ENCODE measurements around the gene TIE1.
A peak's percentile ranks its signal among the peaks of the same experiment; 100 is the strongest.

TIE1 gene

DNA sequence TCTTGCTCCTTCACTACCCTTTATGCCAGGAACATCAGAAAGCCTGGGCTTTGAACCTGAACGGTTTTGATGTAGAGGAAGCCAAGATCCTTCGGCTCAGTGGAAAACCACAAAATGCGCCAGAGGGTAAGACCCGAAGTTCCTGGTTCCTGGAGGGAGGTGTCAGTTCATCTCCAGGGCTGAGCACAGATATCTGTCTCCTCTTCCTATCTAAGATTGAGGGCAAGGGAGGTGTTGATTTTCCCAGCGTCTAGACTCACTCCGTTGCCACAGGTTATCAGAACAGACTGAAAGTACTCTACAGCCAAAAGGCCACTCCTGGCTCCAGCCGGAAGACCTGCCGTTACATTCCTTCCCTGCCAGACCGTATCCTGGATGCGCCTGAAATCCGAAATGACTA lies 58.9 kb downstream of the TIE1 start:
- H3K4me1 ChIP-seq (ENCODE audit: control extremely low read depth in 1 of 4, control insufficient read depth in 4 of 4, insufficient read depth in 4 of 4, low read length in 3 of 4), result peaks cover 2 to 33% (median 24%) of the 10 kb centered on the region in 4 experiments
- H3K4me3 ChIP-seq (ENCODE audit: control insufficient read depth in 1 of 7, extremely low read depth in 1 of 7, insufficient read depth in 4 of 7, low read depth in 2 of 7, low read length in 6 of 7), result peak overlapping the region in 5 of 7 experiments; percentile 83 to 97 (median 96)
- no peaks in the 10 kb centered on the region for H3K27me3 ChIP-seq (replicated peaks in 2 of 5; ENCODE audit: control insufficient read depth in 4 of 5, insufficient read depth in 5 of 5, low read length in 4 of 5)
- H3K9me3 ChIP-seq (ENCODE audit: control extremely low read depth in 1 of 5, control insufficient read depth in 4 of 5, insufficient read depth in 2 of 5, low read depth in 1 of 5, low read length in 4 of 5), result no peaks in the 10 kb centered on the region
- ChIA-PET CTCF (interaction anchor here (1.2 to 1.7 kb wide), 3 partner anchors 22 to 123 kb away, joined by 3 to 4 read pairs (median 4); no protein-coding TSS in a partner anchor), POLR2A (no interaction called here)
- peak overlapping the region in 1 of 2 experiments; percentile 72 for H3K27ac ChIP-seq (ENCODE audit: insufficient read depth in 1 of 2, low read depth in 1 of 2, low read length in 2 of 2, poor library complexity in 1 of 2, severe bottlenecking in 2 of 2)
- peaks cover 9 to 50% (median 32%) of the 10 kb centered on the region in 4 experiments for H3K36me3 ChIP-seq (ENCODE audit: control insufficient read depth in 4 of 4, insufficient read depth in 4 of 4, low read length in 3 of 4)
- no peak for DNase-seq
- WGBS (ENCODE audit: insufficient coverage), result 84% methylated on average over 8 of the region's 11 CpGs

DNA sequence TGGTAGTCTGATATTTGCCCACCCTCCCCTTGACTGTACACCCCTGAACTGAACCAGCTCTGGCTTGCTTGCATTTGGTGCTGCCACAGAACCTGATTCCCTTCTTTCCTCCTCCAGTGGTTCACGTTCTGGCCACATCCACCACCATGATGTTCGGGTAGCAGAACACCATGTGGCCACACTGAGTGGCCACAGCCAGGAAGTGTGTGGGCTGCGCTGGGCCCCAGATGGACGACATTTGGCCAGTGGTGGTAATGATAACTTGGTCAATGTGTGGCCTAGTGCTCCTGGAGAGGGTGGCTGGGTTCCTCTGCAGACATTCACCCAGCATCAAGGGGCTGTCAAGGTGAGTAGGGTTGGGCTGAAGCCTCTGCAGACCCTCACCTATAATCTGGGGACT lies 59.8 kb downstream of the TIE1 start:
- CTCF ChIA-PET, result interaction anchor here (1.2 to 1.7 kb wide), 2 partner anchors 21 to 122 kb away, joined by 3 to 4 read pairs; no protein-coding TSS in a partner anchor
- Histone ChIP-seq H3K27ac (ENCODE audit: insufficient read depth in 1 of 2, low read depth in 1 of 2, low read length in 2 of 2, poor library complexity in 1 of 2, severe bottlenecking in 2 of 2) (peak overlapping the region in 1 of 2 experiments; percentile 59), H3K4me3 (ENCODE audit: control insufficient read depth in 1 of 7, extremely low read depth in 1 of 7, insufficient read depth in 4 of 7, low read depth in 2 of 7, low read length in 6 of 7) (peak overlapping the region in 1 of 7 experiments; percentile 93), H3K4me1 (ENCODE audit: control extremely low read depth in 1 of 4, control insufficient read depth in 4 of 4, insufficient read depth in 4 of 4, low read length in 3 of 4) (peaks cover 2 to 33% (median 24%) of the 10 kb centered on the region in 4 experiments), H3K27me3 (replicated peaks in 2 of 5; ENCODE audit: control insufficient read depth in 4 of 5, insufficient read depth in 5 of 5, low read length in 4 of 5) (no peaks in the 10 kb centered on the region), H3K36me3 (ENCODE audit: control insufficient read depth in 4 of 4, insufficient read depth in 4 of 4, low read length in 3 of 4) (peaks cover 9 to 59% (median 38%) of the 10 kb centered on the region in 4 experiments), H3K9me3 (ENCODE audit: control extremely low read depth in 1 of 5, control insufficient read depth in 4 of 5, insufficient read depth in 2 of 5, low read depth in 1 of 5, low read length in 4 of 5) (no peaks in the 10 kb centered on the region)
- POLR2A ChIA-PET, result interaction anchor here (1.3 kb wide), 1 partner anchor 28 kb away, joined by 3 read pairs; no protein-coding TSS in a partner anchor
- WGBS (ENCODE audit: insufficient coverage), result 80% methylated on average over 1 of the region's 4 CpGs
- DNase-seq, result no peak

GRCh38 chr1:43363283-43363934 lies 62.6 kb downstream of the TIE1 start:
- peaks cover 2 to 42% (median 34%) of the 10 kb centered on the region in 4 experiments for H3K4me1 ChIP-seq (ENCODE audit: control extremely low read depth in 1 of 4, control insufficient read depth in 4 of 4, insufficient read depth in 4 of 4, low read length in 3 of 4)

GRCh38 chr1:43363935-43364525 lies 63.2 kb downstream of the TIE1 start:
- no peak for DNase-seq
- Histone ChIP-seq H3K27me3 (replicated peaks in 2 of 5; ENCODE audit: control insufficient read depth in 4 of 5, insufficient read depth in 5 of 5, low read length in 4 of 5) (no peaks in the 10 kb centered on the region), H3K4me3 (ENCODE audit: control insufficient read depth in 1 of 7, extremely low read depth in 1 of 7, insufficient read depth in 4 of 7, low read depth in 2 of 7, low read length in 6 of 7) (no peak overlapping the region), H3K9me3 (ENCODE audit: control extremely low read depth in 1 of 5, control insufficient read depth in 4 of 5, insufficient read depth in 2 of 5, low read depth in 1 of 5, low read length in 4 of 5) (no peaks in the 10 kb centered on the region), H3K4me1 (ENCODE audit: control extremely low read depth in 1 of 4, control insufficient read depth in 4 of 4, insufficient read depth in 4 of 4, low read length in 3 of 4) (peaks cover 7 to 48% (median 38%) of the 10 kb centered on the region in 4 experiments), H3K36me3 (ENCODE audit: control insufficient read depth in 4 of 4, insufficient read depth in 4 of 4, low read length in 3 of 4) (peaks cover 9 to 63% (median 38%) of the 10 kb centered on the region in 4 experiments), H3K27ac (ENCODE audit: insufficient read depth in 1 of 2, low read depth in 1 of 2, low read length in 2 of 2, poor library complexity in 1 of 2, severe bottlenecking in 2 of 2) (no peak overlapping the region)
- ChIA-PET CTCF (interaction anchor here (1.1 to 1.4 kb wide), 2 partner anchors 24 to 25 kb away, joined by 3 to 4 read pairs; no protein-coding TSS in a partner anchor), POLR2A (no interaction called here)
- 100% methylated on average over 5 of the region's 5 CpGs for WGBS (ENCODE audit: insufficient coverage)

More at GRCh38 chr1:43363283-43363934, 62.6 kb downstream of the TIE1 start:
- 100% methylated on average over 4 of the region's 9 CpGs for WGBS (ENCODE audit: insufficient coverage)
- no peak for DNase-seq
- no peaks in the 10 kb centered on the region for H3K9me3 ChIP-seq (ENCODE audit: control extremely low read depth in 1 of 5, control insufficient read depth in 4 of 5, insufficient read depth in 2 of 5, low read depth in 1 of 5, low read length in 4 of 5)
- H3K36me3 ChIP-seq (ENCODE audit: control insufficient read depth in 4 of 4, insufficient read depth in 4 of 4, low read length in 3 of 4), result peaks cover 9 to 63% (median 38%) of the 10 kb centered on the region in 4 experiments
- no peak overlapping the region for H3K4me3 ChIP-seq (ENCODE audit: control insufficient read depth in 1 of 7, extremely low read depth in 1 of 7, insufficient read depth in 4 of 7, low read depth in 2 of 7, low read length in 6 of 7)
- H3K27me3 ChIP-seq (replicated peaks in 2 of 5; ENCODE audit: control insufficient read depth in 4 of 5, insufficient read depth in 5 of 5, low read length in 4 of 5), result no peaks in the 10 kb centered on the region
- H3K27ac ChIP-seq (ENCODE audit: insufficient read depth in 1 of 2, low read depth in 1 of 2, low read length in 2 of 2, poor library complexity in 1 of 2, severe bottlenecking in 2 of 2), result peak overlapping the region in 1 of 2 experiments; percentile 11
- POLR2A ChIA-PET, result no interaction called here
- CTCF ChIA-PET, result interaction anchor here (1.1 to 1.4 kb wide), 2 partner anchors 25 kb away, joined by 3 to 4 read pairs; no protein-coding TSS in a partner anchor

DNA sequence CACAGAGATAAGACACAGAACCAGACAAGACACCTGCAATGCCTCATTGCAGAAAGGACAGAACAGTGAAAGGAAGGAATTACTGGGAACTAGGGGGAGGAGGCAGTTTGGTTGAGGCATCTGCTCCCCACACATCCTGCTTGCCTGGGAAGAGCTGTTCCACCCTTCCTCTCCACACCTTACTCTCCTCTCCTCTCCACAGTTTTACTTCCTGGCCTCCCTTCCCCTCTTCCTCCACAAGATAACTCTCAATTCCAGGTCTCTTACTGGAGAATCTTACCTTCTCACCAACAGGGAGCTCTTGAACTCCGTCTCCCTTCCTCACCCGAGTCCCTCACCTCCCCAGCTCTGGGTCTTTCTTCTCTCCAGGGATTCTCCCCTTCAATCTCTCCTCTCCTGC lies 64.9 kb downstream of the TIE1 start:
- WGBS (ENCODE audit: insufficient coverage), result 95% methylated on average over 2 of the region's 2 CpGs
- H3K4me1 ChIP-seq (ENCODE audit: control extremely low read depth in 1 of 4, control insufficient read depth in 4 of 4, insufficient read depth in 4 of 4, low read length in 3 of 4), result peaks cover 5 to 32% (median 24%) of the 10 kb centered on the region in 4 experiments
- H3K4me3 ChIP-seq (ENCODE audit: control insufficient read depth in 1 of 7, extremely low read depth in 1 of 7, insufficient read depth in 4 of 7, low read depth in 2 of 7, low read length in 6 of 7), result peak overlapping the region in 1 of 7 experiments; percentile 80
- H3K36me3 ChIP-seq (ENCODE audit: control insufficient read depth in 4 of 4, insufficient read depth in 4 of 4, low read length in 3 of 4), result peaks cover 9 to 50% (median 38%) of the 10 kb centered on the region in 4 experiments
- no peak for DNase-seq
- POLR2A ChIA-PET, result interaction anchor here (0.6 kb wide), 1 partner anchor 40 kb away, joined by 3 read pairs; no protein-coding TSS in a partner anchor
- CTCF ChIA-PET, result no interaction called here
- no peaks in the 10 kb centered on the region for H3K27me3 ChIP-seq (replicated peaks in 2 of 5; ENCODE audit: control insufficient read depth in 4 of 5, insufficient read depth in 5 of 5, low read length in 4 of 5)
- H3K27ac ChIP-seq (ENCODE audit: insufficient read depth in 1 of 2, low read depth in 1 of 2, low read length in 2 of 2, poor library complexity in 1 of 2, severe bottlenecking in 2 of 2), result no peak overlapping the region
- no peaks in the 10 kb centered on the region for H3K9me3 ChIP-seq (ENCODE audit: control extremely low read depth in 1 of 5, control insufficient read depth in 4 of 5, insufficient read depth in 2 of 5, low read depth in 1 of 5, low read length in 4 of 5)

DNA sequence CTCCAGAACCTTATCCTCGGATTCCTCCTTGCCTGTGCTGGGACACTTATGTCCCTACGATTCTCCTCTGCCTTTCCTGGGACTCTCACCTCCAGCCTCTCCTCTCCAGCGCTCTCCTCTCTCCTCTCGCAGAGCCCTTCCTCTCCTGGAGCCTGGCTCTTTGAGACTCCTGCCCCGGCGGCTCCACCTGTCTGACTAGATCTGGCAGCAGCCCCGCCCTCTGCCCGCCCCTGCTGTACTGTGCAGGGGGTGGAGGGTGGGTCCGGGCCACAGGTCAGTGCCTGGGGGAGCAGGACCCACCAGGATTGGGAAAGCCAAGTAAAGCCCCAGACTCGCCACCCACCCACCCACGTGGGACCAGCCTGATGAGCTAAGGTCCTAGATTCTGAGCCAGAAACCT lies 65.4 kb downstream of the TIE1 start:
- Histone ChIP-seq H3K27ac (ENCODE audit: insufficient read depth in 1 of 2, low read depth in 1 of 2, low read length in 2 of 2, poor library complexity in 1 of 2, severe bottlenecking in 2 of 2) (peak overlapping the region in 1 of 2 experiments; percentile 83), H3K9me3 (ENCODE audit: control extremely low read depth in 1 of 5, control insufficient read depth in 4 of 5, insufficient read depth in 2 of 5, low read depth in 1 of 5, low read length in 4 of 5) (no peaks in the 10 kb centered on the region), H3K36me3 (ENCODE audit: control insufficient read depth in 4 of 4, insufficient read depth in 4 of 4, low read length in 3 of 4) (peaks cover 8 to 45% (median 34%) of the 10 kb centered on the region in 4 experiments), H3K4me1 (ENCODE audit: control extremely low read depth in 1 of 4, control insufficient read depth in 4 of 4, insufficient read depth in 4 of 4, low read length in 3 of 4) (peaks cover 5 to 27% (median 23%) of the 10 kb centered on the region in 4 experiments), H3K27me3 (replicated peaks in 2 of 5; ENCODE audit: control insufficient read depth in 4 of 5, insufficient read depth in 5 of 5, low read length in 4 of 5) (no peaks in the 10 kb centered on the region), H3K4me3 (ENCODE audit: control insufficient read depth in 1 of 7, extremely low read depth in 1 of 7, insufficient read depth in 4 of 7, low read depth in 2 of 7, low read length in 6 of 7) (peak overlapping the region in 2 of 7 experiments; percentile 80 to 90)
- 97% methylated on average over 7 of the region's 11 CpGs for WGBS (ENCODE audit: insufficient coverage)
- POLR2A ChIA-PET, result no interaction called here
- CTCF ChIA-PET, result no interaction called here
- DNase-seq, result no peak

All from common myeloid progenitor, CD34-positive (primary cell).